CD4-positive, alpha-beta T cell treated with Interleukin-6 for 4 hours (primary cell): ENCODE measurements around the gene SLC66A1.

Source experiments
- DNase-seq: peaks from one replicate; pipeline ENCODE4 v3.0.0-alpha.2; 2020; ENCODE audit warnings: mixed read lengths

SLC66A1 gene

GRCh38 chr1:19343617-19344350, 31.7 kb downstream of the SLC66A1 start:
- DNase-seq, result no peak

GRCh38 chr1:19344372-19344810, 32.3 kb downstream of the SLC66A1 start:
- DNase-seq, result peak; percentile 56

- no peak for DNase-seq
These were observed 32.7 kb downstream of the SLC66A1 start for GRCh38 chr1:19344831-19345230.

- no peak for DNase-seq
These were observed 33.3 kb downstream of the SLC66A1 start for GRCh38 chr1:19345391-19345790.

- no peak for DNase-seq
These were observed 33.9 kb downstream of the SLC66A1 start for GRCh38 chr1:19346026-19346425.

GRCh38 chr1:19347533-19348172, 35.5 kb downstream of the SLC66A1 start:
- DNase-seq, result no peak

GRCh38 chr1:19348441-19349198, 36.5 kb downstream of the SLC66A1 start:
- DNase-seq, result no peak

GRCh38 chr1:19349999-19350398, 37.9 kb downstream of the SLC66A1 start:
- no peak for DNase-seq

- DNase-seq, result no peak
These were observed 38.4 kb downstream of the SLC66A1 start for GRCh38 chr1:19350566-19350965.

- no peak for DNase-seq
These were observed 39.7 kb downstream of the SLC66A1 start for GRCh38 chr1:19351873-19352272.

- no peak for DNase-seq
These were observed 40.7 kb downstream of the SLC66A1 start for GRCh38 chr1:19352839-19353238.

GRCh38 chr1:19353596-19353995, 41.5 kb downstream of the SLC66A1 start:
- no peak for DNase-seq

- no peak for DNase-seq
These were observed 42.4 kb downstream of the SLC66A1 start for GRCh38 chr1:19354531-19354981.

- DNase-seq, result no peak
These were observed 44.1 kb downstream of the SLC66A1 start for GRCh38 chr1:19356266-19356665.

GRCh38 chr1:19357299-19357986, 45.3 kb downstream of the SLC66A1 start:
- no peak for DNase-seq

- no peak for DNase-seq
These were observed 46.6 kb downstream of the SLC66A1 start for GRCh38 chr1:19358710-19359109.

GRCh38 chr1:19359357-19359756, 47.2 kb downstream of the SLC66A1 start:
- DNase-seq, result no peak

- peak; percentile 12 for DNase-seq
These were observed 47.9 kb downstream of the SLC66A1 start for GRCh38 chr1:19360016-19360415.

GRCh38 chr1:19360432-19360831, 48.3 kb downstream of the SLC66A1 start:
- DNase-seq, result no peak

GRCh38 chr1:19360843-19361610, 48.9 kb downstream of the SLC66A1 start:
- DNase-seq, result no peak

GRCh38 chr1:19361611-19362147, 49.6 kb downstream of the SLC66A1 start:
- no peak for DNase-seq
